Endodermal cell (in vitro differentiated cells): ENCODE data around the gene SPDYE6. TPM values are rescaled to one million over a fixed set of nuclear protein-coding genes. Genes with fewer than 3 reads are reported as not detected.

ENCODE experiments used
- DNase-seq: peaks from one replicate; pipeline ENCODE4 v3.0.0-alpha.2; 2017
- H3K27ac ChIP-seq: 2 replicates; pipeline ENCODE4 v1.5.1; 2013; ENCODE audit warnings: mild to moderate bottlenecking, low read depth, low read length, moderate library complexity
- H3K27me3 ChIP-seq: 2 replicates; pipeline ENCODE4 v1.6.1; 2013; ENCODE audit warnings: mild to moderate bottlenecking, low read length, moderate library complexity; ENCODE audit not compliant: insufficient read depth, control insufficient read depth, poor library complexity, severe bottlenecking
- H3K36me3 ChIP-seq: 2 replicates; pipeline ENCODE4 v1.7.0; 2013; ENCODE audit warnings: mild to moderate bottlenecking, low read length, moderate library complexity; ENCODE audit not compliant: control insufficient read depth, insufficient read depth
- H3K4me1 ChIP-seq: one replicate; pipeline ENCODE4 v1.7.0; 2013; ENCODE audit warnings: low read length; ENCODE audit not compliant: control insufficient read depth, insufficient read depth
- H3K4me3 ChIP-seq: 2 replicates; pipeline ENCODE4 v1.5.1; 2013; ENCODE audit warnings: mild to moderate bottlenecking, low read length, moderate library complexity
- H3K9ac ChIP-seq: 2 replicates; pipeline ENCODE4 v1.6.1; 2013; ENCODE audit warnings: mild to moderate bottlenecking, low read length, moderate library complexity; ENCODE audit not compliant: poor library complexity, severe bottlenecking; ENCODE audit errors: extremely low read depth
- H3K9me3 ChIP-seq: 2 replicates; pipeline ENCODE4 v1.6.1; 2013; ENCODE audit warnings: mild to moderate bottlenecking, low read length, moderate library complexity; ENCODE audit not compliant: control insufficient read depth
- H3K27ac Mint-ChIP-seq: 2 replicates; pipeline ENCODE4 v1.8.0; 2020; ENCODE audit warnings: mixed read lengths
- H3K27me3 Mint-ChIP-seq: 2 replicates; pipeline ENCODE4 v1.8.0; 2021; ENCODE audit warnings: mild to moderate bottlenecking, mixed read lengths; ENCODE audit not compliant: insufficient read depth
- H3K36me3 Mint-ChIP-seq: 2 replicates; pipeline ENCODE4 v1.8.0; 2020; ENCODE audit warnings: low read depth, mixed read lengths
- H3K4me1 Mint-ChIP-seq: 2 replicates; pipeline ENCODE4 v1.8.0; 2020; ENCODE audit warnings: mixed read lengths
- H3K4me3 Mint-ChIP-seq: 2 replicates; pipeline ENCODE4 v1.8.0; 2020; ENCODE audit warnings: mild to moderate bottlenecking, moderate library complexity, mixed read lengths
- H3K9me3 Mint-ChIP-seq: 2 replicates; pipeline ENCODE4 v1.8.0; 2020; ENCODE audit warnings: mild to moderate bottlenecking, mixed read lengths
- CTCF ChIP-seq: fragments of 200-600 bp; sonication (generic); conservative IDR thresholded peaks from 2 replicates; pipeline ENCODE4 v1.5.0; 2021; ENCODE audit warnings: antibody characterized with exemption, mild to moderate bottlenecking
- WGBS, 2 experiments: methylation state at CpG; one replicate each; pipeline versions ENCODE4 v1.1.5 to v1.1.7; 2013; ENCODE audit warnings: missing lambda C conversion rate in 2 of 2, mixed read lengths in 1 of 2; ENCODE audit not compliant: insufficient coverage in 1 of 2, insufficient read length in 1 of 2; 5-methylcytosine and 5-hydroxymethylcytosine counted together
- total RNA-seq, 2 donors: library from RNA; stranded (reverse); fragmentation: NEBNext Ultra II Directional in 1 of 2; extraction: Animal tissue kit (Norgen Biotek cat#: 25700) in 1 of 2; gene quantifications; 2 replicates in 1 of 2; 3 replicates in 1 of 2; pipeline ENCODE4 v1.2.1, GENCODE V29; 2021

SPDYE6 gene
- total RNA-seq, 2 donors from 2014 or later = not detected

DNA sequence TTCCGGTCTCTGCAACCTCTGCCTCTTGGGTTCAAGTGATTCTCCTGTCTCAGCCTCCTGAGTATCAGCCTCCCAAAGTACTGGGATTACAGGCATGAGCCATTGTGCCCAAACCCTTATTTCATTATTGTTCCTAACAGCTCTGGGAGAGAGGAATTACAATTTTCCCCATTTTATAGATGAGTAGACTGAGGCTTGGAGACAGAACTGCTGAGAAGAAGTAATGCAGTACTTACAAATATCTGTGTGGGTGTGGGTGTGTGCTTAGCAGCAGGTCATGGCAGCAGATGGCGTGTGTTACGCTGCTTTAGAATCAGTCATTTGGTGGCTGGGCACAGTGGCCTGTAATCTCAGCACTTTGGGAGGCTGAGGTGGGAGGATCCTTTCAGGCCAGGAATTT is 47.3 kb upstream of the SPDYE6 start:
- H3K36me3 ChIP-seq = peaks cover 96% of the 10 kb centered on the region
- peaks cover 77% of the 10 kb centered on the region for H3K36me3 Mint-ChIP-seq
- no peak for TF ChIP-seq CTCF

GRCh38 chr7:102400360-102400759 is 44.1 kb upstream of the SPDYE6 start:
- Mint-ChIP-seq H3K27me3 (no peaks in the 10 kb centered on the region), H3K9me3 (no peaks in the 10 kb centered on the region), H3K4me1 (peaks cover 7% of the 10 kb centered on the region), H3K4me3 (no peak overlapping the region), H3K36me3 (peaks cover 57% of the 10 kb centered on the region), H3K27ac (no peak overlapping the region)
- no peaks in the 10 kb centered on the region for H3K4me1 ChIP-seq
- no peak overlapping the region for H3K4me3 ChIP-seq
- WGBS, 2 experiments = 92 to 97% methylated on average over 5 of the region's 5 CpGs
- H3K27ac ChIP-seq = no peak overlapping the region
- H3K27me3 ChIP-seq = no peaks in the 10 kb centered on the region
- TF ChIP-seq CTCF = no peak
- H3K9me3 ChIP-seq = no peaks in the 10 kb centered on the region
- H3K9ac ChIP-seq = no peak overlapping the region
- H3K36me3 ChIP-seq = peaks cover 71% of the 10 kb centered on the region
- no peak for DNase-seq

More for the DNA sequence above, 47.3 kb upstream of the SPDYE6 start:
- no peak overlapping the region for H3K27ac Mint-ChIP-seq
- no peaks in the 10 kb centered on the region for H3K4me1 ChIP-seq
- H3K9me3 Mint-ChIP-seq = peaks cover 3% of the 10 kb centered on the region
- H3K9me3 ChIP-seq = peaks cover 6% of the 10 kb centered on the region
- no peak overlapping the region for H3K4me3 Mint-ChIP-seq
- H3K27me3 Mint-ChIP-seq = no peaks in the 10 kb centered on the region
- no peaks in the 10 kb centered on the region for H3K4me1 Mint-ChIP-seq
- H3K27ac ChIP-seq = no peak overlapping the region
- no peak overlapping the region for H3K4me3 ChIP-seq
- no peaks in the 10 kb centered on the region for H3K27me3 ChIP-seq
- no peak overlapping the region for H3K9ac ChIP-seq
- WGBS, 2 experiments = 88 to 97% methylated on average over 2 to 3 of the region's 3 CpGs
- DNase-seq = no peak

DNA sequence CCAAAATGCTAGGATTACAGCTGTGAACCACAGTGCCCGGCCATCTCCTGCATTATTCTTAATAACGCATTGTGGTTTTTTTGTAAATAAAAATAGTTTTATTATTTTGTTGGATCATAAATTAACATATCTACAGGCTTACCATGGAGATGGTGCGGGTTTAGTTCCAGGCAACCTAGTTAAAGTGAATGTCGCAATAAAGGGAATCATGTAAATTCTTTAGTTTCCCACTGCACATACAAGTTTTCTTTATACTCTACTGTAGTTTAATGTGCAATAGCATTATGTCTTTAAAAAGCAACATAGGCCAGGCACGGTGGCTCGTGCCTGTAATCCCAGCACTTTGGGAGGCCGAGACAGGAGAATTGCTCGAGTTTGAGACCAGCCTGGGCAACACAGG is 42.3 kb upstream of the SPDYE6 start:
- Histone ChIP-seq H3K9ac (no peak overlapping the region), H3K4me1 (no peaks in the 10 kb centered on the region), H3K9me3 (no peaks in the 10 kb centered on the region), H3K27me3 (no peaks in the 10 kb centered on the region), H3K36me3 (peaks cover 55% of the 10 kb centered on the region), H3K27ac (no peak overlapping the region), H3K4me3 (no peak overlapping the region)
- H3K36me3 Mint-ChIP-seq = peaks cover 46% of the 10 kb centered on the region
- DNase-seq = no peak
- no peaks in the 10 kb centered on the region for H3K9me3 Mint-ChIP-seq
- no peak for TF ChIP-seq CTCF
- peaks cover 7% of the 10 kb centered on the region for H3K4me1 Mint-ChIP-seq
- no peak overlapping the region for H3K4me3 Mint-ChIP-seq
- no peaks in the 10 kb centered on the region for H3K27me3 Mint-ChIP-seq
- 98 to 100% methylated on average over 6 to 8 of the region's 8 CpGs for WGBS, 2 experiments
- H3K27ac Mint-ChIP-seq = no peak overlapping the region
